Endothelial cell of umbilical vein (primary cell): ENCODE data around the gene RNF11.

ENCODE experiments used
- EZH2 ChIP-seq: IDR thresholded peaks from 2 replicates; pipeline ENCODE4 v1.6.1; 2012; ENCODE audit warnings: borderline replicate concordance, low read depth, mild to moderate bottlenecking, moderate library complexity, low read length, inconsistent platforms; ENCODE audit not compliant: severe bottlenecking
- JUN ChIP-seq: IDR thresholded peaks from 2 replicates; pipeline ENCODE4 v1.6.1; 2011; ENCODE audit warnings: borderline replicate concordance, low read depth; ENCODE audit not compliant: insufficient read length, insufficient read depth
- POLR2A ChIP-seq: IDR thresholded peaks from 2 replicates; pipeline ENCODE4 v1.6.1; 2012; ENCODE audit warnings: low read depth, mild to moderate bottlenecking, control low read depth, low read length
- POLR2AphosphoS5 ChIP-seq: IDR thresholded peaks from 2 replicates; pipeline ENCODE4 v1.6.1; 2012; ENCODE audit warnings: low read depth, mild to moderate bottlenecking, control low read depth, low read length, moderate library complexity; ENCODE audit not compliant: insufficient read depth
- TF ChIP-seq, protein P1 (sequence below), 2 donors: IDR thresholded peaks; 1 replicate in 1 of 2; 2 replicates in 1 of 2; pipeline ENCODE4 v1.5.1; 2011; ENCODE audit warnings: low read length in 2 of 2, mild to moderate bottlenecking in 2 of 2, moderate library complexity in 2 of 2, control low read depth in 1 of 2, inconsistent platforms in 1 of 2, low read depth in 1 of 2; ENCODE audit not compliant: insufficient read depth in 1 of 2; ENCODE audit errors: extremely low read depth in 1 of 2
- TF ChIP-seq, protein P2 (sequence below): IDR thresholded peaks from 2 replicates; pipeline ENCODE4 v1.6.1; 2011; ENCODE audit not compliant: insufficient read depth, insufficient read length

DNA sequence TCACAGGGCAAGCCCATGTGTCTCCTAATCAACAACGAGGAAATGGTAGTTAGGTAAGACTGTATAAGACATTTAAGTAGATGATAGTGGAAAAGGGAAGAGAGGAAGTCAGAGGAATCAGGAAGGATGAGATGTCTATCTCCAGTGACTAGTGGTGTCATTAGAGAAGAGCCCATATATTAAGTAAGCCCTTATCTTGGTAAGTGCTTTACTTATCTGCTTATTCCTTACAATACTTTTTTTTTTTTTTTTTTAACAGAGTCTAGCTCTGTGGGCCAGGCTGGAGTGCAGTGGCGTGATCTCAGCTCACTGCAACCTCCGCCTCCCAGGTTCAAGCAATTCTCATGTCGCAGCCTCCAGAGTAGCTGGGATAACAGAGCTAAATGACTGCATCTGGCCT, 29.5 kb downstream of the RNF11 start:
- TF ChIP-seq, protein P1, sequence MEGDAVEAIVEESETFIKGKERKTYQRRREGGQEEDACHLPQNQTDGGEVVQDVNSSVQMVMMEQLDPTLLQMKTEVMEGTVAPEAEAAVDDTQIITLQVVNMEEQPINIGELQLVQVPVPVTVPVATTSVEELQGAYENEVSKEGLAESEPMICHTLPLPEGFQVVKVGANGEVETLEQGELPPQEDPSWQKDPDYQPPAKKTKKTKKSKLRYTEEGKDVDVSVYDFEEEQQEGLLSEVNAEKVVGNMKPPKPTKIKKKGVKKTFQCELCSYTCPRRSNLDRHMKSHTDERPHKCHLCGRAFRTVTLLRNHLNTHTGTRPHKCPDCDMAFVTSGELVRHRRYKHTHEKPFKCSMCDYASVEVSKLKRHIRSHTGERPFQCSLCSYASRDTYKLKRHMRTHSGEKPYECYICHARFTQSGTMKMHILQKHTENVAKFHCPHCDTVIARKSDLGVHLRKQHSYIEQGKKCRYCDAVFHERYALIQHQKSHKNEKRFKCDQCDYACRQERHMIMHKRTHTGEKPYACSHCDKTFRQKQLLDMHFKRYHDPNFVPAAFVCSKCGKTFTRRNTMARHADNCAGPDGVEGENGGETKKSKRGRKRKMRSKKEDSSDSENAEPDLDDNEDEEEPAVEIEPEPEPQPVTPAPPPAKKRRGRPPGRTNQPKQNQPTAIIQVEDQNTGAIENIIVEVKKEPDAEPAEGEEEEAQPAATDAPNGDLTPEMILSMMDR (IDR thresholded peaks at IDR 0.05; ENCODE audit: extremely low read depth in 1 of 2, insufficient read depth in 1 of 2, low read depth in 1 of 2, low read length in 2 of 2): no peak
- TF ChIP-seq POLR2AphosphoS5 (no peak), EZH2 (no peak), POLR2A (no peak), JUN (no peak)
- TF ChIP-seq, protein P2, sequence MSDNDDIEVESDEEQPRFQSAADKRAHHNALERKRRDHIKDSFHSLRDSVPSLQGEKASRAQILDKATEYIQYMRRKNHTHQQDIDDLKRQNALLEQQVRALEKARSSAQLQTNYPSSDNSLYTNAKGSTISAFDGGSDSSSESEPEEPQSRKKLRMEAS: no peak
